Testis (tissue), 2 donors: Measurements from ENCODE around the gene NFATC2.

Source experiments
- CTCF ChIP-seq, 3 experiments: fragments of 450-650 bp in 2 of 3; fragments of 200-600 bp in 1 of 3; sonication (generic) in 1 of 3; IDR thresholded peaks; one replicate each; pipeline ENCODE4 v1.5.1; 2016 to 2019; ENCODE audit warnings: antibody characterized with exemption in 3 of 3, mild to moderate bottlenecking in 2 of 3, moderate library complexity in 1 of 3
- POLR2A ChIP-seq: fragments of 450-650 bp; IDR thresholded peaks from one replicate; pipeline ENCODE4 v1.6.1; 2017; ENCODE audit warnings: antibody characterized with exemption, mild to moderate bottlenecking, moderate library complexity

- TF ChIP-seq CTCF (IDR thresholded peaks at IDR 0.05) (no peak), POLR2A (no peak)
These were observed 28.9 kb upstream of the NFATC2 start for GRCh38 chr20:51571460-51571794.
